ENCODE data around the gene TPPP.
"Not testable (repeated sequence)": the region's sequence is repeated elsewhere in the genome, so short reads cannot be mapped to it uniquely, and the experiment has no call there.

Gene TPPP

DNA sequence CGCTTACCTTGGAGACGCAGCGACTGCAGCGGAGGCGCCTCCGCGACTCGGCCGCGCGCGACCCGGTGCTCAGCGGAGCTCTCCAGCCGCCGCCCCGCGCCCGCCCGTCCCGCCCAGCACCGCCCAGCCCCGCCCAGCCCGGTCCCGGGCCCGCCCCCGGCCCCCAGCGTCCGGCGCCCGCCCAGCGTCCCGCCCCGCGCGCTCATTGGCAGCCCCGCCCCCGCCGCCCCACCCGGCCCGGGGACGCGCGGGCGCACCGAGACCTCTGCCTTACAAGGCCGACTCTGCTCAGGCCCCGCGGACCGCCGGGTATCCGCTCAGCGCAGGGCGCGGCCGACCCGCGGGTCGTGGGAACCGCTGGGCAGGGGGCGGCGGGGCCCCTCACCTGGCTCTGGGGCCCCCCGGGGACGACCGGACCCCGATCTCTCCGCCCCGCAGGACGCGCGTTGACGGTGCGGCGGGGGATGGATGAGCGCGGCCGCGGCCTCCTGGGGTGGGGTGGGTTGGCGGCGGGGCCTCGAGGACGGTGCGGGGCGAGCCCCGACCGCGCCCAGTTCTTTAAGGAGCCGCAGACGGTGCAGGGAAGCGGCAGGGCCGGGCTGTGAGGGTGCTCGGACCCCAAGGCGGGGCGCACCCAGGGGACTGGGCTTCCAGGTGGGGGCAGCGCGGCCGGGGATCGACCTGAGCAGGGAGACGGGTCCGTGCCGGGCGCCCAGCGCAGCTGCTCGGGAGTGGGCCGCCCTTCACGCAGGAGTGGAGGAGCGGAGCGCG lies at the start of gene TPPP:
Gene TPPP (minus strand): TSS at position 82 of the 771 bp plus-strand sequence. CDS start 15,292 bp downstream, outside the sequence.
- DNase-seq (ENCODE audit: low read depth, low spot score), result not testable (repeated sequence)

DNA sequence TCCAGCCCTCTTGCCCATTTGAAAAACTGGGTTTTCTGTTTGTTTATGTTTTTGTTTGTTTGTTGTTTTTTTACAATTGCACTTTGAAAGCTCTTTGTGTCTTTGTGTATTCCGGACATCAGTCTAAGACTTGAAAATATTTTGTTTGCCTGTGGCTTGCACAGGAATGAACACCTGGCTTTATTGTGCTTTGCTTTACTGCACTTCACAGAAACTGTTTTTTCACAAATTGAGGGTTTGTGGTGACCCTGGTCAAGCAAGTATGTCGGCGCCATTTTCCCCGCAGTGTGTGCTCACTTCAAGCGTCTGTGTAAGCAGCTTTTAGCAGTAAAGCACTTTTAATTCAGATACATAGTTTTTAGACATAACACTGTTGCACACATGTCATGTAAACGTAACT lies 49.1 kb upstream of the TPPP start:
- DNase-seq (ENCODE audit: low read depth, low spot score), result not testable (repeated sequence)

DNA sequence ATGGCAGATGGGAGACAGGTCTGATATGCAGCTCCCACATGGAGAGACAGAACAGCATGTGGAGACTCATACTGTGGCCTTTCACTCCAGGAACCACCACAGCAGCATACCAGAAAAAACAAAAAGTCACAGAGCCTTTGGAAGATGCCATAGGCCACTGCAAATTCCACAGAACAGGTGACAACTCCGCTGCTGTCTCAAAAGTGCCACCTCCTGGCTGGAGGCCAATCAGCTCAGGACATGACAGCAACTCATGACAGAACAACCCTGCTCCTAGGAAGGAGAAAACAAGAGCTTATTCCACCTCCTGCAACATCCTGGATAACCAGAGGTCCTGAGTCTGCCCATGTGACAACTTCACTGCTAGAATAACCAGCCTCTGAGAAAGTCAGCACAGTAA lies 41.0 kb upstream of the TPPP start:
- not testable (repeated sequence) for DNase-seq (ENCODE audit: low read depth, low spot score)

DNA sequence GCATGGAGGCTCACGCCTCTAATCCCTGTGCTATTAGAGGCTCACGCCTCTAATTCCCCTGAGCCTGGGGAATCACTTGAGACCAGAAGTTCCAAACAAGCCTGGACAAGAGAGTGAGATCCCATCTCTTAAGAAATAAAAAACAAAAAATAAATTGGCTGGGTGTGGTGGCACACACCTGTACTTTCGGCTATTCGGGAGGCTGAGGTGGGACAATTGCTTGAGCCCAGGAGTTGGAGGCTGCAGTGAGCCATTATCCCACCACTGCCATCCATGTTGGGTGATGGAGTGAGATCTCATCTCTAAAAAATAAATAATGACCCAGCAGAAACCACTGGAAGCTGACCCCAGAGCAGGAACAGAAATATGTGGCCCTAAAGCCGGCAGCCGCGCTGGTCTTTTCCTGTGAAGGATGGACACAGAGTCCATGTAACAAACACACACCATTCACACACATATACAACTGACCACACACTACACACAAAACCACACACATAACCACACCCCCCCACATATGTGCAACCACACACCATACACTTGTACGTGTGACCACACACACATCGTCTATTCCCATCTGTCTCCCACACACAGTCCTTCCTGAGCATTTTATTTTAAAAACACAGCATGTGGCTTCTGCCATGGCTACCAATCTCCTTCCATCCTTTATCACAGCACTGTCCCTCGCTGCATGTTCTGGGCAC lies 39.8 kb upstream of the TPPP start:
- not testable (repeated sequence) for DNase-seq (ENCODE audit: low read depth, low spot score)

DNA sequence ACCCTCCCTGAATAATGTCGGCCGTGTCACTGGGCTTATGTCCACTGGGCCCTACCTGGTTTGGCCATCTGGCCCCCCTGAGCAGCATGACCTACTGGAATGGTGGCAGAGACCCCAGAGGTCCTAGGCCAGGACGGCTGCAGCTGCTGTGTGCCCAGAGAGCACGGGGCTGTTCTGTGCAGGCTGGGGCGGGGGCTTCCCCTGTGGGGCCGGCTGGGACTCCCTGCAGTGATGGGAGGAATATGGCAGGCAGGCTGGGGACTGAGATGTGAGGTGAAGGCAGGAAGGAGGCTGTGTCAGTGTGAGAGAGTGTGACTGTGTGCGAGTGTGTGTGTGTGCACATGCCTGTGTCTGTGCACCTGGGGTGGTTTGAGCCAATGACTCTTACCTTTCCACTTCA lies 36.1 kb upstream of the TPPP start:
- not testable (repeated sequence) for DNase-seq (ENCODE audit: low read depth, low spot score)

DNA sequence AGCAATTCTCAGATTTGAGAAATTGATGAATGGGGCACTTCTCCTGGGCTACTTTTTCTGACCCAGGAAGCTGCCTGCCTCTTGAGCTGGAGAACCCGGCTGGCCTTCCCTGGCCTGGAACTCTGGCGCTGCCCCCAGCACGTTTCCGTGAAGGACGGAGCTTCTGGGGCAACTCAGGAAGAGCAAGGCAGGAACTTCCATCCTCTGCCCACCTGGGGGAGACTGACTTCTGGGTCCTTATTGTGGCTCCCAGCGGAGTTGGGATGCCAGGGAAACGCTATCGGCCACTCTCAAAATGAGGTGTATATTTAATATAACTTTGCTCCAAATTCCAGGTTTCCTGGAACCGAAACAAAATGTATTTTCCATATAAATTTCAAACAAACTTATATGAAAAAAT lies 33.9 kb upstream of the TPPP start:
- DNase-seq (ENCODE audit: low read depth, low spot score), result not testable (repeated sequence)

DNA sequence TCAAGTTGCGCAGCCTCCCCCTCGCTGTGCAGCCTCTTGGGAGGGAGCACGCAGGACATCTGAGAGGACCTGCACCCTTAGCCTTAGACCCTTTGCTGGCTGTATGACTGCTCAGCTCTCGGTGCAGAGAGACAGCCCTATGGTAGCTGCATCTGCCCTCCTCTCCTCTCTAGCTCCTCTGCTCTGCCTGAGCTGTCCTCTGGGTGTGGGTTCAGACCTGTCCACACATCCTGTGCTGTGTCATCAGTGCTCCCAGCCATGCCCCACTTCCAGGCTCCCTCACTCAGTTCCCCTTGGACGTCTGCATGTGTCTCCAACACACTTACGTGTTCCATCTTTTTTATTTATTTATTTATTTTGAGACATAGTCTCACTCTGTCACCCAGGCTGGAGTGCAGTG lies 30.7 kb upstream of the TPPP start:
- not testable (repeated sequence) for DNase-seq (ENCODE audit: low read depth, low spot score)

DNA sequence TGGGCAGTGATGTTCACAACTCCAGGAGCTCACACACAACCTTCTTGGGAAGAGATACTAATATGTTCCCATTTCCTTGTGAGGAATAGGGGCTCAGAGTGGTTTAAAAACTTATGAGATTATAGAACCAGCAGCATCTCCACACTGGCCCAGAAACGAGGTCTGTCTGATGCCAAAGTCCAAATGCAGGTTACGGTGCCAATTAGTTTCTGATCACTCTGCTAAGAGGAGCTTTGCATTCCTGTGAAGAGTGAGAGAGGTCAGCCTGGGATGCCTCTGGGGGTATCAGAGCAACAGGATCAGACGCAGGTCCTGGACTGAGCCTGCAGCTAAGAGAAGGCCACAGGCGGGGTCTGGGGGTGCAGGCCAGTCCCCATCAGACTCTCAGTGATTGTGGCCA lies 30.2 kb upstream of the TPPP start:
- DNase-seq (ENCODE audit: low read depth, low spot score), result not testable (repeated sequence)

DNA sequence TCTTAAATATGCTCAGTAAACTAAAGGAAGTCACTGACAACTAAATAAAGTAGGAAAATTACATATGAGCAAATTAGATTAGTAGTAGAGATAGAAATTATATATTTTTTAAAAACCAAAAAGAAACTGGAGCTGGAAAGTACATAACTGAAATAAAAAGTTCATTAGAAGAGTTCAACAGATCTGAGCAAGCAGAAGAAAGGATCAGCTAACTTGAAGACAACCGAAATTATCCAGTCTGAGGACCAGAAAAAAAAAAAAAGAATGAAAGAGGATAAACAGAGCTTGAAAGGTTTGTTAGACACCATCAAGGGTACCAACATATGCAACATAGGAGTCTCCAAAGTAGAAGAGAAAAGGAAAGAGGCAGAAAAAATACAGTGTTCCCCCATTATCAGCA lies 26.2 kb upstream of the TPPP start:
- not testable (repeated sequence) for DNase-seq (ENCODE audit: low read depth, low spot score)

DNA sequence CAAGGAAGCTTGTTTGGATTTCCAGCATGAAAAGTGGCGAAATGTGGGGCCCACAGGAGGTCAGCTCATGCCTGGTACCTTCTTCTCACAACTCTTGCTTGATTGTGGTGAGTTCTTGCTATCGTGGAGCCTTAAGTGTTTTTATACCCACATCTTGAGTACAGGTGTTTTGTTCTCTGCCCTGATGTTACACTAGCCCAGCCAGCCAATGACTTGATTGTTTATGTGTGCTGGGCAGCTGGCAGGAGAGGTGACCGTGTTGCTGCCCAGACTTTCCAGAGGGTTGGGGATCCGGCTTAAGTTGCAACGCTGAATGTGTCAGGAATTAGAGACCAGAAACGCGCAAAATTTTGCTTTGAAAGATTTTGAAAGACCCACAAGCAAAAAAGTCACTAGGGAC lies 24.0 kb upstream of the TPPP start:
- no peak for DNase-seq (ENCODE audit: low read depth, low spot score)

DNA sequence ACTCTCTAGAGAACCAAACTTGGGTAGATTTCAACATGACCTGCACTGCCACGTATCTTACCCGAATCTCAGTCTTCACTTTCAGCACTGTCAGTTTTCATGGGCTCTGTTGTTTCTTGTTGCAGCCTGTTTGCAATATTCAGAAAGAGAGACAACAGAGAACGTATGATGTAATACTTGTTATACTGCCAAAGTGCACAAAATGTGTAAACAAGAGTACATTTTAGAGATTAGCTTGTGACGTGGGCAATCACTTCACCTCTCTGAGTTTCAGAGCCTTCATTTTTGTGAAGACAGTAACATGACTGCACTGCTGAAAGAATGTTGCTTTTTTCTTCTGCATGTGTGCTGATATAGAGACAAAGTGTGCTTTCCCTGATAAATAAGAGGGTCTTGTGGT lies 23.6 kb upstream of the TPPP start:
- not testable (repeated sequence) for DNase-seq (ENCODE audit: low read depth, low spot score)

DNA sequence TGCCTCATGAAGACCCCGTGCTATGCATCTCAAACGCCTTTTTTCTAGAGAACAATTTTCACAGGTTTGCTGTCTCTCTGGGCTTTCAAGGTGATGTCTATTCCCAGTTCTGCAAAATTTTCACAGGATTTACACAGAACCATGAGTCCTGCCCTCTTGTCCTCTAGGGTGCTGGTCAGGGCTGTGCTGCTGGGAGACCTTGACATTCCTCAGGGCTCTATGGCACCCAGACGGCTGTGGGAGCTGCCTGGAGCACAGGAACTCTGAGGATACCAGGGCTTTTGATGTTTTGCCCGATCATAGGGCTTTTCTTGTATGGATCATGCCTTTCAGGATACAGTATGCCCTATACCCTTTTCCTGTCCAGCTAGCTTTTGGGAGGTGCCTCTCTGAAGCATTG lies 22.5 kb upstream of the TPPP start:
- DNase-seq (ENCODE audit: low read depth, low spot score), result not testable (repeated sequence)

DNA sequence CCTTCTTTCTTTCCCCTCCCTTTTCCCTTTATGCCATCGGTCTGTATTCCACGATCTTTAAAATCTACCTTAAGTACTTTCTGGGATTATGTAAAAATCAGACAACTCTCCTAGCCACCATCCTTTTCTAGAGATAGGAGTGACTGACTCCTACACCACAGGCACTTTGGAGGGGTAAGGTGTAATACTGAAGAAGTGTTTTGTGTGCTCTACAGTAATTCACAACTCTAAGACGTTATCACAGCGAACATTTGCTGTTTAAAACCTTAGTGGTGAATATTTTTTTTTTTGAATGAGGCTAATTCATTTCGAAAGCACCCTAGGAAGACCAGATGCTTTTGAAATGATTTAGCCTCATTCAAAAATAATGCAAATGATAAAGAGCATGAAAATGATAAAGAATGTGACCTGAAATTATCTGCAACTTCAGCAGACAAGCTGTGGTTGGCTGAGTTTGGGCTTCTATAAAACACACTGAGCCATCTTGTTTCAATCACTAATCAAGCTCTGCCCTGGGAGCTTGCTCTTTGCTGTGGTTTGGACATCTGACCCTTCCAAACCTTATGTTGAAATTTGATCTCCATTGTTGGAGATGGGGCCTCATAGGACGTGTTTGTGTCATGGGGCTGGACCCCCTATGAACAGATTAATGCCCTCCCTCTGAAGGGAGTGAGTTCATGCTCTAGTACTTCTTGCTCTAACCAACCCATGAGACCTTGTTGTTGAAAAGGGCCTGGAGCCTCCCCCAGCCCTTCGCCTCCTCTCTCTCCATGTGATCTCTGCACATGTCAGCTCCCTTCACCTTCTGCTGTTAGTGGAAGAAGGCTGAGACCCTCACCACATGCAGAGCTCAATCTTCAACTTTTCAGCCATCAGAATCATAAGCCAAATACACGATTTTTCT lies 21.3 kb upstream of the TPPP start:
- not testable (repeated sequence) for DNase-seq (ENCODE audit: low read depth, low spot score)

DNA sequence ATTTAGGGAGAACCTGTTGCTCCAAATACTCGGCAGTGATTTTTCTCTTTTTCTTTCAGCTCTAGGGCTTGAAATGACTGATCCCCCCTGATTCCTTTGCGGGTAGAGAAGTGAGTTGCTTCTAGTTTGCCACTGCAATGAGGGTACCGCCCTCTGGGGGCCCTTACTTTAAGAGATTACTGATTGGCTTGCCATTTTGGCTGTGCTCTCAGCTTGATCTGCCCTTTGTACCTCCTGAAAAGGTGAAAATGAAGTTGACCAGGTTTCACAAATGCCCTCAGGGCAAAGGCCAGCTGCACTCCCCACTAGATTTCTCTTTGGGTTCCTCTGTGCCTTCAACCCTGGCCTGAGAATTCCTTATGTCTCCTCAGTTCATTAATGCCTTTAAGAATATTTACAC lies 20.5 kb upstream of the TPPP start:
- DNase-seq (ENCODE audit: low read depth, low spot score), result not testable (repeated sequence)

DNA sequence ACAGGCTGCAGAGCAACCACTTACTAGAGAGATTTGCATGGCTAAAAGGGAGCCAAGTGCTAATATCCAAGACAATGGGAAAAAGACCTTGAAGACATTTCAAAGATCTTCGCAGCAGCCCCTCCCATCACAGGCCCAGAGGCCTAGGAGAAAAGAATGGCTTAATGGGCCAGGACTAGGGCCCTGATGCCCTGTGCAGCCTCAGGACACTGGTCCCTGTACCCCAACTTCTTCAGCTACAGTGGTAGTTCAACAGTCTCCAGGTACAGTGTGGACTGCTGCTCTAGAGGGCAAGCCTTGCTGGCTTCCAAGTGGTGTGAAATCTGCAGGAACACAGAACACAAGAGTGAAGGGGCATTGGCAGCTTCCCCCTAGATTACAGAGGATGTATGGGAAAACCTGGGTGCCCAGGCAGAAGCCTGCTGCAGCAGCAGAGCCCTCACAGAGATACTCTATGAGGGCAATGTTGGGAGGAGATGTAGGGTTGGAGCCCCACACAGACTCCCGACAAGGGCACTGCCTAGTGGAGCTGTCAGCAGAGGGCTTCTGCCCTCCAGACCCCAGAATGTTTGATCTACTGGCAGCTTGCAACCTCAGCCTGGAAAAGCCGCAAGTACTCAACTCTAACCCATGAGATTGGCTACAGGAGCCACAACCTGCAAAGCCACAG lies 15.8 kb upstream of the TPPP start:
- DNase-seq (ENCODE audit: low read depth, low spot score), result not testable (repeated sequence)

DNA sequence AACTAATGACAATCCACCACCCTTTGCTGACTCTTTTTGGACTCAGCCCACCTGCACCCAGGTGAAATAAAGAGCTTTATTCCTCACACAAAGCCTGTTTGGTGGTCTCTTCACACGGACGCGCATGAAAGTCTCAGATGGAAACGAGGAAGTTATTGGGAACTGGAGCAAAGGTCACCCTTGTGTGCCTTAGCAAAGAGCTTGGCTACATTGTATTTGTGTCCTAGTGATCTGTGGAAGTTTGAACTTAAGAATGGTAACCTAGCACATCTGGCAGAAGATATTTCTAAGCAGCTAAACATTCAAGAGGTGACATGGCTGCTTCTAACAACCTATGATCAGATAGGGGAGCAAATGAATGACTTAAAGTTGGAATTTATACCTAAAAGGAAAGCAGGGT lies 15.2 kb upstream of the TPPP start:
- DNase-seq (ENCODE audit: low read depth, low spot score), result not testable (repeated sequence)

DNA sequence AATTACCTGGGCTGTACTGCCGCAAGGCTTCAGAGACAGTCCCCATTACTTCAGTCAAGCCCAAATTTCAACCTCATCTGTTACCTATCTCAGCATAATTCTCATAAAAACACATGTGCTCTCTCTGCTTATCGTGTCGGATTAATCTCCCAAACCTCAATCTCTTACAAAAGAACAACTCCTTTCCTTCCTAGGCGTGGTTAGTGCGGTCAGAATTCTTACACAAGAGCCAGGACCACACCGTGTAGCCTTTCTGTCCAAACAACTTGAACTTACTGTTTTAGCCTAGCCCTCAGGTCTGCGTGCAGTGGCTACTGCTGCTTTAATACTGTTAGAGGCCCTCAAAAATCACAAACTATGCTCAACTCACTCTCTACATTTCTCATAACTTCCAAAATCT lies 13.0 kb upstream of the TPPP start:
- DNase-seq (ENCODE audit: low read depth, low spot score), result not testable (repeated sequence)

DNA sequence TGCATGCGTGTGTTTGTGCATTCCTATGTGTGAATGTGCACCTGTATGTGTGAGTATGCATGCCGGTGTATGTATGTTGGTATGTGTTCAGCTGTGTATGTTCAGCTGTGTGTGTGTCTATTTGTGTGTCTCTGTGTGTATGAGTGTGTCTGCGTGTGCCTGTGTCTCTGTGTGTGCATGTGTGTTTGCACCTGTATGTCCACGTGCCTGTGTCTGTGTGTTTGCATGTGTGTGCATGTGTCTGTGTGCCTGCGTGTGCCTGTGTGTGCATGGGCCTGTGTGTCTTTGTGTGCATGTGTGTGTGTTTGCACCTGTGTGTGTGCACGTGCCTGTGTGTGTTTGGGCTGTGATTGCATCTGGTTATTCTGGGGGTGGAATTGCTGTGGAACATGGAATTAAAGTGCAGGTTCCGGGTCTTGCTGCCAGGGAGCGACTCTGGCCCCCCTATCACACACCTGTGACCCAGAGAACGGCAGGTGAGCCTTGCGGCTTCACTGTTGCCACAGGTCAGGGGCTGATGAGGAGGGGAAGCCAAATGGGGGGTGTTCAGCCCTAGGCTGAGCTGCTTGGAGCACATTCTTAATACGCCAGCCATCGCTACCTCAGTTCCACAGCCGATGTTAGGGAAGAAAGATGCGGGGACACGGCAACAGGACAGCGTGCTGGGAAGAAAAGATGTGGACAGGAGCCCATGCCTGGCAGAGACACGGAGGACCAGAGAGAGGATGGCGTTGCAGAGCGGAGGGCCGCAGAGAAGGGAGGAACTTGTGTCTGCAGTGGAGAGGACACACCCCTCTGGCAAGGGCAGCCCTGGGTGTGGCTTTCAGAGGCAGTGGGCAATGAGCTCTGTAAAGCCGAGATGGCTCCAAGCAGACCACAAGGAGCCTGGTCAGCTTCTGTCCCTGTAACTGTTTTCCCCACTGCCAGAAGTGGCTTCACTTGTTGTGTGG lies 3.9 kb upstream of the TPPP start:
- DNase-seq (ENCODE audit: low read depth, low spot score), result not testable (repeated sequence)

DNA sequence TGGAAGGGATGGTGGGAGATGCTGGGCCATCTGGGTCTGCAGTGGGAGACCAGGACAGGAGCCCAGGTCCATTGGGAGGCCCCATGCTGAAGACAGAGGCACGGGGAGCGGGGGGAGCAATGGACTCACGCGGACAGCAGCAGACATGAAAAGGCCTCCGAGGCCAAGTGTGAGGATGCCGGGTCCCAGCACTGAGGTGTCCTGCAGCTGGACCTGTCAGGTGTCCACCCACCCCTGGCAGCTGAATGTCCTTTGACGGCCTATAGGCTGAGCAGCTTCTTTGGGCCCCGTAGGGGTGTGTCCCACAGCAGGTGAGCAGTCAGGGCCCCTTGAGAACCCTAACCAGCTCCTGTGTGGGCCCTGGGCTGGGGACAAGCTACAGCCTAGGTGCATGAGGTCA lies 3.0 kb upstream of the TPPP start:
- DNase-seq (ENCODE audit: low read depth, low spot score), result not testable (repeated sequence)

DNA sequence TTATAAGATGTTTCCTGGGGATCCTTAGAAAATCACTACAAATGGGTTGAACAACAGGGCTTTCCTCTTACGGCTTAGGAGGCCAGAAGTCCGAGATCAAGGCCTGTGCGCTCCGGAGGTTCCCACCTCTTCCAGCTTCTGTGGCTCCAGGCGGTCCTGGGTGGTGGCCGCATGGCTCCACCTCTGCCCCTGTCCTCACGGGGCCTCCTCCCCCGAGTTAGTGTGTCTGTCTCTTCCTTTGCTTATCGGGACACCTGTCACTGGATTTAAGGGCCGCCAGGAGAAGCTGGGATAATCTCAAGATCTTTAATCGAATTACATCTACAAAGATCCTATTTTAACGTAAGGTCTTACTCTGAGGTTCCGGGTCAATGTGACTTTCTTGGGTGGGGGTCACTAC lies 2.3 kb upstream of the TPPP start:
- not testable (repeated sequence) for DNase-seq (ENCODE audit: low read depth, low spot score)

Measured in brain pericyte (primary cell).